WTC11 (cell line): Measurements from ENCODE around the gene PPM1M. TPM values are rescaled to one million over a fixed set of nuclear protein-coding genes. Genes with fewer than 3 reads are reported as not detected.

ENCODE experiments used
- ATAC-seq: fragments of 200-7000 bp; cut with Tn5 transposase; 2 replicates; pipeline ENCODE4 v1.10.0; 2021; ENCODE audit warnings: mild to moderate bottlenecking, moderate library complexity
- CTCF ChIA-PET: fragments of 300-600 bp; sonication (Branson Sonifier 250); formaldehyde crosslinking; loops from one replicate; lab custom pipeline; 2021; ENCODE audit warnings: antibody characterized with exemption; lab: Charles Lee
- POLR2A ChIA-PET: fragments of 350-600 bp; sonication (Branson Sonifier 250); formaldehyde crosslinking; loops from one replicate; lab custom pipeline; 2021; ENCODE audit warnings: antibody characterized with exemption; lab: Charles Lee
- DNase-seq: peaks from one replicate; pipeline ENCODE4 v3.0.0; 2021; ENCODE audit warnings: low spot score
- H3K27ac Mint-ChIP-seq: 2 replicates; pipeline ENCODE4 v1.8.0; 2021; ENCODE audit warnings: mixed read lengths
- H3K27me3 Mint-ChIP-seq: 2 replicates; pipeline ENCODE4 v1.8.0; 2021; ENCODE audit warnings: low read depth, mild to moderate bottlenecking, moderate library complexity, mixed read lengths
- H3K36me3 Mint-ChIP-seq: 2 replicates; pipeline ENCODE4 v1.8.0; 2021; ENCODE audit warnings: mixed read lengths
- H3K4me1 Mint-ChIP-seq: 2 replicates; pipeline ENCODE4 v1.8.0; 2022; ENCODE audit warnings: mixed read lengths
- H3K4me3 Mint-ChIP-seq: 2 replicates; pipeline ENCODE4 v1.8.0; 2021; ENCODE audit warnings: mild to moderate bottlenecking, moderate library complexity, mixed read lengths
- H3K9me3 Mint-ChIP-seq: 2 replicates; pipeline ENCODE4 v1.8.0; 2021; ENCODE audit warnings: mixed read lengths
- AFF4 ChIP-seq: sonication (generic); formaldehyde crosslinking; IDR thresholded peaks from 2 replicates; pipeline ENCODE4 v1.8.1; 2023; ENCODE audit warnings: mild to moderate bottlenecking, missing genetic modification reagents, borderline replicate concordance
- ATF1 ChIP-seq: sonication (generic); formaldehyde crosslinking; IDR thresholded peaks from 2 replicates; pipeline ENCODE4 v1.8.1; 2023; ENCODE audit warnings: mild to moderate bottlenecking, moderate library complexity, missing genetic modification reagents
- ERG ChIP-seq: fragments of 250-450 bp; sonication (Bioruptor Pico); IDR thresholded peaks from 2 replicates; pipeline ENCODE4 v1.8.0; 2021; ENCODE audit warnings: mild to moderate bottlenecking
- FOXK1 ChIP-seq: sonication (generic); formaldehyde crosslinking; IDR thresholded peaks from 2 replicates; pipeline ENCODE4 v1.8.0; 2022; ENCODE audit warnings: mild to moderate bottlenecking, moderate library complexity, missing genetic modification reagents
- MXD4 ChIP-seq: fragments of 250-450 bp; sonication (Bioruptor Pico); IDR thresholded peaks from 2 replicates; pipeline ENCODE4 v1.8.0; 2021; ENCODE audit warnings: mild to moderate bottlenecking, moderate library complexity, borderline replicate concordance
- NR2C2 ChIP-seq: sonication (generic); formaldehyde crosslinking; IDR thresholded peaks from 2 replicates; pipeline ENCODE4 v1.8.0; 2022; ENCODE audit warnings: mild to moderate bottlenecking, missing genetic modification reagents
- SOX15 ChIP-seq: fragments of 250-450 bp; sonication (Bioruptor Pico); IDR thresholded peaks from 2 replicates; pipeline ENCODE4 v1.9.0; 2021; ENCODE audit warnings: mild to moderate bottlenecking
- STAT6 ChIP-seq: sonication (generic); formaldehyde crosslinking; conservative IDR thresholded peaks from 2 replicates; pipeline ENCODE4 v1.8.1; 2023; ENCODE audit warnings: mild to moderate bottlenecking, low read depth, missing genetic modification reagents, moderate library complexity
- TEAD1 ChIP-seq: sonication (generic); formaldehyde crosslinking; IDR thresholded peaks from 2 replicates; pipeline ENCODE4 v1.8.0; 2022; ENCODE audit warnings: mild to moderate bottlenecking, missing genetic modification reagents
- TP53 ChIP-seq: sonication (generic); formaldehyde crosslinking; IDR thresholded peaks from 2 replicates; pipeline ENCODE4 v1.8.1; 2023; ENCODE audit warnings: mild to moderate bottlenecking, missing genetic modification reagents
- ZNF425 ChIP-seq: fragments of 250-450 bp; sonication (Bioruptor Pico); conservative IDR thresholded peaks from 2 replicates; pipeline ENCODE4 v1.9.0; 2021; ENCODE audit warnings: mild to moderate bottlenecking
- ZNF532 ChIP-seq: fragments of 250-450 bp; sonication (Bioruptor Pico); IDR thresholded peaks from 2 replicates; pipeline ENCODE4 v1.9.0; 2021; ENCODE audit warnings: mild to moderate bottlenecking, borderline replicate concordance
- ZSCAN18 ChIP-seq: fragments of 250-450 bp; sonication (Bioruptor Pico); IDR thresholded peaks from 2 replicates; pipeline ENCODE4 v2.1.2; 2022; ENCODE audit warnings: mild to moderate bottlenecking, moderate library complexity
- total RNA-seq: library from RNA; stranded (reverse); gene quantifications from 3 replicates; pipeline ENCODE4 v1.2.3, GENCODE V29; 2021

Gene PPM1M
- total RNA-seq, 1 experiment from 2014 or later: 7.0 TPM

GRCh38 chr3:52294320-52295150, 49.0 kb downstream of the PPM1M start (continued):
- no peak for TF ChIP-seq ZSCAN18 (CRISPR knock-in tag)
- TF ChIP-seq FOXK1 (CRISPR knock-in tag): no peak
- no peak for TF ChIP-seq ZNF532 (CRISPR knock-in tag)
- no peak for TF ChIP-seq SOX15
- no peak for TF ChIP-seq TEAD1

GRCh38 chr3:52295671-52296208, 50.2 kb downstream of the PPM1M start:
- ATAC-seq: no peak
- DNase-seq: no peak
- POLR2A ChIA-PET: interaction anchor here (2.0 kb wide), 1 partner anchor 17 kb away, joined by 6 read pairs; the partner anchor contains the start of gene WDR82
- no peaks in the 10 kb centered on the region for H3K9me3 Mint-ChIP-seq
- H3K27me3 Mint-ChIP-seq: no peaks in the 10 kb centered on the region
- no peaks in the 10 kb centered on the region for H3K36me3 Mint-ChIP-seq
- CTCF ChIA-PET: interaction anchor here (1.9 to 7.5 kb wide), 4 partner anchors 43 to 89 kb away, joined by 4 to 74 read pairs (median 28); no protein-coding TSS in a partner anchor
- H3K4me3 Mint-ChIP-seq: no peak overlapping the region
- no peak for TF ChIP-seq AFF4 (CRISPR knock-in tag)
- TF ChIP-seq ATF1: no peak
- TF ChIP-seq TP53 (CRISPR knock-in tag): no peak
- TF ChIP-seq ZNF425 (CRISPR knock-in tag): no peak
- no peak for TF ChIP-seq ERG (CRISPR knock-in tag)
- TF ChIP-seq NR2C2: no peak
- no peak for TF ChIP-seq MXD4
- TF ChIP-seq STAT6 (CRISPR knock-in tag): no peak
- TF ChIP-seq, all 79 proteins: peak for 0
- H3K4me1 Mint-ChIP-seq: peaks cover 18% of the 10 kb centered on the region
- H3K27ac Mint-ChIP-seq: peak overlapping the region; percentile 27; the same call in 1 of the 2 replicates
